H9 (cell line): ENCODE measurements around the gene COX7A2L. TPM values are rescaled to one million over a fixed set of nuclear protein-coding genes. Genes with fewer than 3 reads are reported as not detected.

Experiments
- DNase-seq: peaks from one replicate; pipeline ENCODE4 v3.0.0-alpha.2; 2017
- H2AFZ ChIP-seq: one replicate; pipeline ENCODE4 v1.6.1; 2013; ENCODE audit warnings: mild to moderate bottlenecking, low read length, control low read depth, moderate library complexity
- H2AK5ac ChIP-seq: 2 replicates; pipeline ENCODE4 v1.6.1; 2013; ENCODE audit warnings: low read length, control low read depth, mixed read lengths; ENCODE audit not compliant: insufficient read length
- H2BK120ac ChIP-seq: one replicate; pipeline ENCODE4 v1.6.1; 2013; ENCODE audit warnings: low read depth, mild to moderate bottlenecking, low read length, control low read depth, inconsistent platforms; ENCODE audit not compliant: poor library complexity, severe bottlenecking
- H2BK12ac ChIP-seq: 2 replicates; pipeline ENCODE4 v1.6.1; 2013; ENCODE audit warnings: low read length, control low read depth, mixed read lengths, low read depth; ENCODE audit not compliant: insufficient read length
- H2BK15ac ChIP-seq: 2 replicates; pipeline ENCODE4 v1.6.1; 2013; ENCODE audit warnings: low read depth, low read length, control low read depth
- H2BK20ac ChIP-seq: one replicate; pipeline ENCODE4 v1.6.1; 2013; ENCODE audit warnings: low read depth, mild to moderate bottlenecking, low read length, control low read depth, inconsistent platforms; ENCODE audit not compliant: poor library complexity, severe bottlenecking
- H2BK5ac ChIP-seq: 2 replicates; pipeline ENCODE4 v1.6.1; 2013; ENCODE audit warnings: low read length, control low read depth, mixed read lengths; ENCODE audit not compliant: insufficient read length
- H3K14ac ChIP-seq: 2 replicates; pipeline ENCODE4 v1.6.1; 2013; ENCODE audit warnings: low read length, control low read depth; ENCODE audit not compliant: insufficient read depth
- H3K18ac ChIP-seq: 2 replicates; pipeline ENCODE4 v1.6.1; 2013; ENCODE audit warnings: low read depth, mild to moderate bottlenecking, mixed read lengths, low read length, control low read depth; ENCODE audit not compliant: insufficient read length
- H3K23ac ChIP-seq: 2 replicates; pipeline ENCODE4 v1.6.1; 2013; ENCODE audit warnings: low read length, control low read depth, mixed read lengths, low read depth; ENCODE audit not compliant: insufficient read length
- H3K23me2 ChIP-seq: 2 replicates; pipeline ENCODE4 v1.6.1; 2013; ENCODE audit warnings: low read depth, mild to moderate bottlenecking, mixed read lengths, low read length, control low read depth; ENCODE audit not compliant: insufficient read length, poor library complexity, severe bottlenecking
- H3K27ac ChIP-seq: 2 replicates; pipeline ENCODE4 v1.5.1; 2013; ENCODE audit warnings: low read length, control low read depth, mixed read lengths, low read depth; ENCODE audit not compliant: insufficient read length
- H3K27me3 ChIP-seq: 2 replicates; pipeline ENCODE4 v1.6.1; 2013; ENCODE audit warnings: low read length, control low read depth, inconsistent platforms; ENCODE audit not compliant: insufficient read depth
- H3K4ac ChIP-seq: 2 replicates; pipeline ENCODE4 v1.6.1; 2013; ENCODE audit warnings: low read depth, mild to moderate bottlenecking, control low read depth, inconsistent platforms, low read length, moderate library complexity
- H3K4me1 ChIP-seq: 2 replicates; pipeline ENCODE4 v1.6.1; 2013; ENCODE audit warnings: low read length, control low read depth, inconsistent platforms; ENCODE audit not compliant: insufficient read depth
- H3K4me2 ChIP-seq: 2 replicates; pipeline ENCODE4 v1.6.1; 2013; ENCODE audit warnings: low read length, control low read depth, mixed read lengths; ENCODE audit not compliant: insufficient read length, insufficient read depth
- H3K56ac ChIP-seq: 2 replicates; pipeline ENCODE4 v1.6.1; 2013; ENCODE audit warnings: low read depth, mild to moderate bottlenecking, mixed read lengths, low read length, control low read depth; ENCODE audit not compliant: insufficient read length
- H3K79me1 ChIP-seq: 2 replicates; pipeline ENCODE4 v1.6.1; 2013; ENCODE audit warnings: low read depth, mild to moderate bottlenecking, moderate library complexity, low read length, control low read depth, inconsistent platforms; ENCODE audit not compliant: insufficient read depth, poor library complexity, severe bottlenecking
- H3K79me2 ChIP-seq: 2 replicates; pipeline ENCODE4 v1.6.1; 2013; ENCODE audit warnings: low read length, control low read depth, inconsistent platforms; ENCODE audit not compliant: insufficient read depth
- H3K9ac ChIP-seq: 2 replicates; pipeline ENCODE4 v1.6.1; 2013; ENCODE audit warnings: low read length, control low read depth, mixed read lengths; ENCODE audit not compliant: insufficient read length; ENCODE audit errors: extremely low read depth
- H3K9me3 ChIP-seq: one replicate; pipeline ENCODE4 v1.6.1; 2013; ENCODE audit warnings: low read depth, low read length, inconsistent platforms; ENCODE audit not compliant: control insufficient read depth
- H3T11ph ChIP-seq: one replicate; pipeline ENCODE4 v1.6.1; 2013; ENCODE audit warnings: mild to moderate bottlenecking, low read length, control low read depth, inconsistent platforms
- H4K20me1 ChIP-seq: one replicate; pipeline ENCODE4 v1.6.1; 2013; ENCODE audit not compliant: control insufficient read depth, insufficient read length, insufficient read depth
- H4K5ac ChIP-seq: 2 replicates; pipeline ENCODE4 v1.6.1; 2013; ENCODE audit warnings: low read depth, mild to moderate bottlenecking, mixed read lengths, low read length, control low read depth; ENCODE audit not compliant: insufficient read length
- H4K8ac ChIP-seq: replicated peaks from 2 replicates; pipeline ENCODE4 v1.6.1; 2013; ENCODE audit warnings: low read length, control low read depth, mixed read lengths, low read depth; ENCODE audit not compliant: insufficient read length
- H4K91ac ChIP-seq: 2 replicates; pipeline ENCODE4 v1.6.1; 2013; ENCODE audit warnings: low read depth, mild to moderate bottlenecking, moderate library complexity, mixed read lengths, low read length, control low read depth; ENCODE audit not compliant: insufficient read length
- H3K27ac Mint-ChIP-seq, 3 experiments: 2 replicates in 2 of 3; 3 replicates in 1 of 3; pipeline ENCODE4 v1.8.0; 2020 to 2021; ENCODE audit warnings: mixed read lengths in 3 of 3, mild to moderate bottlenecking in 1 of 3, moderate library complexity in 1 of 3
- H3K27me3 Mint-ChIP-seq: 2 replicates; pipeline ENCODE4 v1.8.0; 2021; ENCODE audit warnings: low read depth, mild to moderate bottlenecking, moderate library complexity, mixed read lengths
- H3K36me3 Mint-ChIP-seq, 3 experiments: 2 replicates in 2 of 3; 3 replicates in 1 of 3; pipeline ENCODE4 v1.8.0; 2020 to 2021; ENCODE audit warnings: low read depth in 3 of 3, mixed read lengths in 3 of 3; ENCODE audit not compliant: insufficient read depth in 1 of 3
- H3K4me1 Mint-ChIP-seq, 2 experiments: 2 replicates each; pipeline ENCODE4 v1.8.0; 2020; ENCODE audit warnings: mixed read lengths in 2 of 2
- H3K4me3 Mint-ChIP-seq, 2 experiments: 2 replicates in 1 of 2; 3 replicates in 1 of 2; pipeline ENCODE4 v1.8.0; 2020 to 2021; ENCODE audit warnings: mild to moderate bottlenecking in 2 of 2, mixed read lengths in 2 of 2, moderate library complexity in 1 of 2
- H3K9me3 Mint-ChIP-seq, 2 experiments: 2 replicates in 1 of 2; 3 replicates in 1 of 2; pipeline ENCODE4 v1.8.0; 2020; ENCODE audit warnings: mild to moderate bottlenecking in 2 of 2, mixed read lengths in 2 of 2, moderate library complexity in 1 of 2
- WGBS: extraction: QIAGEN DNeasy Blood & Tissue Kit; methylation state at CpG from one replicate; pipeline ENCODE4 v1.1.7; 2013; ENCODE audit warnings: missing lambda C conversion rate, low lambda C conversion rate, mixed read lengths; ENCODE audit not compliant: insufficient read length; ENCODE audit errors: extremely low coverage; 5-methylcytosine and 5-hydroxymethylcytosine counted together
- total RNA-seq: library from RNA; stranded (reverse); gene quantifications from 2 replicates; pipeline ENCODE4 v1.2.1, GENCODE V29; 2021
- TF ChIP-seq, protein P1 (sequence below): fragments of 200-600 bp; sonication (generic); conservative IDR thresholded peaks from 3 replicates; pipeline ENCODE4 v1.8.0; 2021; ENCODE audit warnings: antibody characterized with exemption, mild to moderate bottlenecking

COX7A2L gene
- total RNA-seq, 1 experiment from 2014 or later: 102 TPM

DNA sequence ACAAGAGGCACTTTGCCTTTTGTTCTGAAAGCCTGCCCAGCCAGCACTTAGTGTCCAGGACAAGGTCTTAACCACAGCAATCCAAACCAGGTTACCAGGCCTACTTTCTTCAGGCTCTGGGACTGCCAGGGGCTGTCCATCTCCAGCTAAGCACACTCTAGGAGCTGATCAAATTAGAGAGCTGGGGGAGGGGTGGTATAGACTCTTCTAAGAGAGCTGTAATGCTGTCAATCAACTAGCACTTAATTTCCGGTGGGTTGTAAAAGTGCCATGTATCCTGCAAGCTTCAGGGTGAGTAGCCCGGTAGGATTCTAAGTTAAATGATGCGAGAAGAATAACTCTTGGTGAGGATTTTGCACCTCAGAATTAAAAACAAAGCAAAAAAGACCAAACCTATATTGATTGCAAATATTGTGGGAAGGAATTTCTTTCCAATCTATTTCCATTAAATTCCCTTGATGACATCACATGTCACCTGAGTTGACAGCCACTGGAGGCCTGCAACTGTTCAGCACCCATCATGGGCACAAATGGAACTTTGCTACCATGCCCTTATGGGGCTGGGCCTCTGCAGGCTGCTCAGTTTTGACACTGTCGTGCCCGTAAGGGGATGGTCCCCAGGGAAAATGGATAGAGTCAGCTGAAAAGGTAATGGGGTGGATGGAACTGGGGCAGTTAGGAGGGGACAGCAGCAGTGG is 8.7 kb upstream of the COX7A2L start:
- Histone ChIP-seq H3K27ac (no peak overlapping the region), H3K27me3 (no peaks in the 10 kb centered on the region), H4K20me1 (no peaks in the 10 kb centered on the region), H4K91ac (no peak overlapping the region), H4K8ac (no peak overlapping the region), H2BK20ac (no peak overlapping the region), H2AK5ac (no peak overlapping the region), H3K9me3 (no peaks in the 10 kb centered on the region), H2BK15ac (no peak overlapping the region), H3K23me2 (no peaks in the 10 kb centered on the region), H3K4ac (no peak overlapping the region), H3K79me2 (no peaks in the 10 kb centered on the region), H3K56ac (no peak overlapping the region), H2AFZ (no peak overlapping the region), H3K18ac (no peak overlapping the region), H4K5ac (no peak overlapping the region), H3K4me1 (no peaks in the 10 kb centered on the region), H3K14ac (no peak overlapping the region), H3K9ac (no peak overlapping the region), H3T11ph (no peak overlapping the region), H3K4me2 (no peak overlapping the region), H3K79me1 (no peaks in the 10 kb centered on the region), H2BK12ac (no peak overlapping the region), H2BK120ac (no peak overlapping the region), H3K23ac (no peak overlapping the region), H2BK5ac (no peak overlapping the region)
- no peak for DNase-seq
- peaks cover 4 to 13% of the 10 kb centered on the region in 2 experiments; a peak in 2 of 4 replicates for H3K4me1 Mint-ChIP-seq
- no peaks in the 10 kb centered on the region for H3K27me3 Mint-ChIP-seq
- no peaks in the 10 kb centered on the region for H3K9me3 Mint-ChIP-seq
- TF ChIP-seq, protein P1, sequence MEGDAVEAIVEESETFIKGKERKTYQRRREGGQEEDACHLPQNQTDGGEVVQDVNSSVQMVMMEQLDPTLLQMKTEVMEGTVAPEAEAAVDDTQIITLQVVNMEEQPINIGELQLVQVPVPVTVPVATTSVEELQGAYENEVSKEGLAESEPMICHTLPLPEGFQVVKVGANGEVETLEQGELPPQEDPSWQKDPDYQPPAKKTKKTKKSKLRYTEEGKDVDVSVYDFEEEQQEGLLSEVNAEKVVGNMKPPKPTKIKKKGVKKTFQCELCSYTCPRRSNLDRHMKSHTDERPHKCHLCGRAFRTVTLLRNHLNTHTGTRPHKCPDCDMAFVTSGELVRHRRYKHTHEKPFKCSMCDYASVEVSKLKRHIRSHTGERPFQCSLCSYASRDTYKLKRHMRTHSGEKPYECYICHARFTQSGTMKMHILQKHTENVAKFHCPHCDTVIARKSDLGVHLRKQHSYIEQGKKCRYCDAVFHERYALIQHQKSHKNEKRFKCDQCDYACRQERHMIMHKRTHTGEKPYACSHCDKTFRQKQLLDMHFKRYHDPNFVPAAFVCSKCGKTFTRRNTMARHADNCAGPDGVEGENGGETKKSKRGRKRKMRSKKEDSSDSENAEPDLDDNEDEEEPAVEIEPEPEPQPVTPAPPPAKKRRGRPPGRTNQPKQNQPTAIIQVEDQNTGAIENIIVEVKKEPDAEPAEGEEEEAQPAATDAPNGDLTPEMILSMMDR: no peak
- no peaks in the 10 kb centered on the region for H3K36me3 Mint-ChIP-seq
- no CpG with 5 or more reads among the region's 5 CpGs for whole genome bisulfite sequencing
- H3K4me3 Mint-ChIP-seq: no peak overlapping the region
- no peak overlapping the region for H3K27ac Mint-ChIP-seq
